Osteoblast (primary cell): ENCODE data around the gene PDS5B. TPM values are rescaled to one million over a fixed set of nuclear protein-coding genes. Genes with fewer than 3 reads are reported as not detected.

Experiments
- DNase-seq: peaks from one replicate; pipeline ENCODE4 v3.0.0; 2011; ENCODE audit warnings: low spot score, mixed read lengths; ENCODE audit not compliant: insufficient read length; ENCODE audit errors: missing footprints
- H2AFZ ChIP-seq: 2 replicates; pipeline ENCODE4 v1.6.0; 2011; ENCODE audit warnings: mild to moderate bottlenecking, low read length
- H3K27ac ChIP-seq: 2 replicates; pipeline ENCODE4 v1.5.1; 2011; ENCODE audit warnings: mild to moderate bottlenecking, low read depth, low read length, moderate library complexity
- H3K27me3 ChIP-seq: 2 replicates; pipeline ENCODE4 v1.6.0; 2012; ENCODE audit warnings: mild to moderate bottlenecking, control low read depth, inconsistent platforms, low read length, moderate library complexity; ENCODE audit not compliant: insufficient read depth
- H3K36me3 ChIP-seq: 2 replicates; pipeline ENCODE4 v1.5.1; 2011; ENCODE audit warnings: mild to moderate bottlenecking, low read length, control low read depth, moderate library complexity; ENCODE audit not compliant: insufficient read depth
- H3K4me1 ChIP-seq: 2 replicates; pipeline ENCODE4 v1.5.1; 2011; ENCODE audit warnings: mild to moderate bottlenecking, low read length, control low read depth, moderate library complexity; ENCODE audit not compliant: insufficient read depth
- H3K4me2 ChIP-seq: 2 replicates; pipeline ENCODE4 v1.6.0; 2011; ENCODE audit warnings: mild to moderate bottlenecking, low read length; ENCODE audit not compliant: insufficient read depth
- H3K4me3 ChIP-seq: fragments of 200-600 bp; sonication (generic); 3 replicates; pipeline ENCODE4 v1.5.1; 2012; ENCODE audit warnings: mild to moderate bottlenecking, low read length, inconsistent platforms; ENCODE audit not compliant: insufficient read depth
- H3K79me2 ChIP-seq: 2 replicates; pipeline ENCODE4 v1.6.0; 2012; ENCODE audit warnings: mild to moderate bottlenecking, low read length, control low read depth, inconsistent platforms; ENCODE audit not compliant: insufficient read depth
- H3K9me3 ChIP-seq: 2 replicates; pipeline ENCODE4 v1.5.1; 2011; ENCODE audit warnings: low read depth, low read length, control low read depth
- H4K20me1 ChIP-seq: 2 replicates; pipeline ENCODE4 v1.6.0; 2012; ENCODE audit warnings: mild to moderate bottlenecking, low read length, control low read depth; ENCODE audit not compliant: insufficient read depth
- CTCF ChIP-seq: IDR thresholded peaks from 2 replicates; pipeline ENCODE4 v1.5.1; 2011; ENCODE audit warnings: mild to moderate bottlenecking, low read depth, low read length, moderate library complexity; ENCODE audit errors: extremely low read depth
- total RNA-seq: library from RNA; depleted of rRNA; stranded (reverse); fragments of >200 nt; gene quantifications from 2 replicates; pipeline ENCODE4 v1.2.3, GENCODE V29; 2012

PDS5B gene
- total RNA-seq, 1 donor: 23.2 TPM

DNA sequence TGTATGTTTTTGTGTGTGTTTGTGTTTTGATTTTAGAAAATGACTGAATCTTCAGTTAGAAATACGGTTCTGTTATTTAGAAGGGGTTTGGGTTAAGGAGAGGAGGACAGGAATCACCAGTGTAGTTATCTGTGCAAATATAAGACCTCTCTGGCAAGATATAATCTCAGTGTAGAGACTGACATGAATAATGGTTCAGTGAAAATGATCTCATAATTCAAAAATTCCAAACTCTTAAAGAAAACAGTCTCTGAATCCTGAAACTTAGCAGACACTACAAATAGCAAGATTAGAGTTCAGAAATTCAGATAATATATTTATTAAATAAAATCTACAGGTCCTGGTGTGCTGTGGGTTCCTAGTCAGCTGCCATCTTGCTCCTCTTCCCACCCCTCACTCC lies 73.5 kb downstream of the PDS5B start:
- Histone ChIP-seq H3K4me2 (peak overlapping the region; percentile 23), H3K79me2 (peaks cover 13% of the 10 kb centered on the region), H3K9me3 (no peaks in the 10 kb centered on the region), H3K27me3 (no peaks in the 10 kb centered on the region), H3K4me3 (no peak overlapping the region), H3K4me1 (peaks cover 11% of the 10 kb centered on the region), H4K20me1 (no peaks in the 10 kb centered on the region), H3K36me3 (no peaks in the 10 kb centered on the region), H2AFZ (no peak overlapping the region), H3K27ac (peak overlapping the region; percentile 39)
- no peak for TF ChIP-seq CTCF
- DNase-seq: no peak

DNA sequence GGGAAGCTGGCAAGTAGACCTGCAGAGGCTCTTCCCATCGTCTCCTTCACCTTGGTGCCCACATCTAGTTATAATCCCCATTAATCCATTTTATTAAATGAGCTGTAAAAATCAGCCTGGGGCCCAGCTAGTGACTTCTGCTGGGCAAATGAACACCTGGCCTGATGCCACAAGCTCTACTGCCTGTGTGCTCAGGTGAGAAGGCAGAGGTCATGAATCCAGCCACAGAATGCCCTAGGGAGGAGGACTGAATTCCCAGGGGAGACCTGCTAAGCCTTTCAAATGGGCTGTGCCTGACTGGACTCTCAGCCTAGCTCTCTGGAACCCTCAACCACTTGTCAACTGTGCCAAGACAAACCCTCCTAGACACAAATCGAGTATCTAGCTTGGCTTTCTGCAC lies 74.0 kb downstream of the PDS5B start:
- H3K4me1 ChIP-seq: peaks cover 11% of the 10 kb centered on the region
- H4K20me1 ChIP-seq: no peaks in the 10 kb centered on the region
- no peak for TF ChIP-seq CTCF
- H3K27ac ChIP-seq: peak overlapping the region; percentile 39
- H3K9me3 ChIP-seq: no peaks in the 10 kb centered on the region
- peak overlapping the region; percentile 23 for H3K4me2 ChIP-seq
- H3K36me3 ChIP-seq: no peaks in the 10 kb centered on the region
- no peak overlapping the region for H3K4me3 ChIP-seq
- no peak overlapping the region for H2AFZ ChIP-seq
- DNase-seq: no peak
- H3K27me3 ChIP-seq: no peaks in the 10 kb centered on the region
- peaks cover 9% of the 10 kb centered on the region for H3K79me2 ChIP-seq

- Histone ChIP-seq H2AFZ (no peak overlapping the region), H3K27me3 (no peaks in the 10 kb centered on the region), H3K27ac (no peak overlapping the region), H3K4me3 (no peak overlapping the region), H3K79me2 (peaks cover 3% of the 10 kb centered on the region), H4K20me1 (no peaks in the 10 kb centered on the region), H3K4me1 (peaks cover 11% of the 10 kb centered on the region), H3K36me3 (no peaks in the 10 kb centered on the region), H3K9me3 (no peaks in the 10 kb centered on the region), H3K4me2 (no peak overlapping the region)
- DNase-seq: no peak
- no peak for TF ChIP-seq CTCF
These were observed 75.4 kb downstream of the PDS5B start for GRCh38 chr13:32661685-32662084.

GRCh38 chr13:32663660-32664059 lies 77.4 kb downstream of the PDS5B start:
- Histone ChIP-seq H3K4me1 (peaks cover 11% of the 10 kb centered on the region), H3K79me2 (no peaks in the 10 kb centered on the region), H3K4me3 (no peak overlapping the region), H3K36me3 (no peaks in the 10 kb centered on the region), H2AFZ (no peak overlapping the region), H3K9me3 (no peaks in the 10 kb centered on the region), H4K20me1 (no peaks in the 10 kb centered on the region), H3K27me3 (no peaks in the 10 kb centered on the region), H3K27ac (no peak overlapping the region), H3K4me2 (no peak overlapping the region)
- no peak for DNase-seq
- no peak for TF ChIP-seq CTCF
